GM12878 (cell line): ENCODE results near the gene PNPO. TPM values are rescaled to one million over a fixed set of nuclear protein-coding genes. Genes with fewer than 3 reads are reported as not detected.

ENCODE experiments used
- ATAC-seq: fragments of 200-7000 bp; cut with Tn5 transposase; 3 replicates; pipeline ENCODE4 v1.9.1; 2020; ENCODE audit warnings: mild to moderate bottlenecking, moderate library complexity
- BruUV-seq: library from RNA; stranded (reverse); fragments of 400-500 nt; replicated peaks from 2 replicates; lab custom pipeline; 2021; lab: Mats Ljungman, UMichigan
- CTCF ChIA-PET: fragments of 300-600 bp; sonication (Branson Sonifier 250); formaldehyde crosslinking; extraction: SDS; loops from one replicate; lab custom pipeline; 2021; ENCODE audit warnings: inconsistent platforms; lab: Yijun Ruan, JAX
- POLR2A ChIA-PET: fragments of 350-600 bp; formaldehyde crosslinking; extraction: SDS; loops from one replicate; lab custom pipeline; 2021; ENCODE audit warnings: inconsistent platforms; lab: Charles Lee
- RAD21 ChIA-PET: fragments of 300-600 bp; sonication (Branson Sonifier 250); formaldehyde crosslinking; loops from one replicate; lab custom pipeline; 2023; ENCODE audit warnings: antibody characterized with exemption; ENCODE audit not compliant: unreplicated experiment; lab: Charles Lee
- SMC1A ChIA-PET: fragments of 300-600 bp; sonication (Branson Sonifier 250); formaldehyde crosslinking; loops from one replicate; lab custom pipeline; 2023; ENCODE audit not compliant: unreplicated experiment, uncharacterized antibody; lab: Charles Lee
- DNase-seq: peaks from one replicate; pipeline ENCODE4 v3.0.0-alpha.2; 2011; ENCODE audit warnings: low read depth, low spot score
- FAIRE-seq: peaks from 3 replicates; lab custom pipeline; 2011; peaks lifted over from hg19 to GRCh38; lab: Jason Lieb, UNC
- H2AFZ ChIP-seq: 2 replicates; pipeline ENCODE4 v1.6.0; 2011; ENCODE audit warnings: low read depth, low read length, control low read depth; ENCODE audit not compliant: control insufficient read depth
- H3K27ac ChIP-seq: 2 replicates; pipeline ENCODE4 v1.5.1; 2011; ENCODE audit warnings: control low read depth; ENCODE audit not compliant: control insufficient read depth, insufficient read depth
- H3K27me3 ChIP-seq, 2 experiments: replicated peaks in 1 of 2; 2 replicates each; pipeline versions ENCODE4 v1.6.0 to v1.6.1; 2011; ENCODE audit warnings: low read length in 1 of 2; ENCODE audit not compliant: control insufficient read depth in 2 of 2, insufficient read depth in 2 of 2
- H3K36me3 ChIP-seq, 2 experiments: 2 replicates each; pipeline ENCODE4 v1.5.1; 2011; ENCODE audit warnings: low read length in 1 of 2; ENCODE audit not compliant: control insufficient read depth in 2 of 2, insufficient read depth in 2 of 2
- H3K4me1 ChIP-seq: 2 replicates; pipeline ENCODE4 v1.6.1; 2011; ENCODE audit warnings: mild to moderate bottlenecking, low read length, moderate library complexity, mixed read lengths; ENCODE audit not compliant: control insufficient read depth, insufficient read depth
- H3K4me2 ChIP-seq: 2 replicates; pipeline ENCODE4 v1.6.0; 2011; ENCODE audit warnings: control low read depth; ENCODE audit not compliant: control insufficient read depth, insufficient read depth
- H3K4me3 ChIP-seq: fragments of 200-600 bp; sonication (generic); 2 replicates; pipeline ENCODE4 v1.5.1; 2016
- H3K79me2 ChIP-seq: 2 replicates; pipeline ENCODE4 v1.6.0; 2011; ENCODE audit warnings: low read length; ENCODE audit not compliant: control insufficient read depth, insufficient read depth
- H3K9ac ChIP-seq: 2 replicates; pipeline ENCODE4 v1.8.0; 2011; ENCODE audit warnings: low read length, control low read depth, mixed read lengths; ENCODE audit not compliant: control insufficient read depth, insufficient read depth
- H3K9me3 ChIP-seq: replicated peaks from 3 replicates; pipeline ENCODE4 v1.5.1; 2011; ENCODE audit warnings: mild to moderate bottlenecking, low read length; ENCODE audit not compliant: control insufficient read depth, insufficient read depth
- H4K20me1 ChIP-seq: 2 replicates; pipeline ENCODE4 v1.6.0; 2011; ENCODE audit not compliant: control insufficient read depth, insufficient read depth
- BCL3 ChIP-seq: IDR thresholded peaks from 2 replicates; pipeline ENCODE4 v1.6.1; 2011; ENCODE audit warnings: borderline replicate concordance, low read depth, mild to moderate bottlenecking, moderate library complexity, low read length; ENCODE audit not compliant: insufficient read depth, poor library complexity, severe bottlenecking
- CBX3 ChIP-seq: fragments of 200-600 bp; sonication (generic); IDR thresholded peaks from 2 replicates; pipeline ENCODE4 v1.6.1; 2016; ENCODE audit warnings: low read depth, borderline replicate concordance
- CEBPZ ChIP-seq: fragments of 150-350 bp; IDR thresholded peaks from 2 replicates; pipeline ENCODE4 v1.6.1; 2016; ENCODE audit warnings: low read depth, low read length
- CHD1 ChIP-seq: IDR thresholded peaks from 2 replicates; pipeline ENCODE4 v1.6.1; 2012; ENCODE audit warnings: low read depth, low read length, improper control_type of control experiment
- GABPA ChIP-seq: IDR thresholded peaks from 2 replicates; pipeline ENCODE4 v1.6.1; 2014; ENCODE audit warnings: antibody characterized with exemption, low read depth, mild to moderate bottlenecking, inconsistent platforms
- KAT2A ChIP-seq: conservative IDR thresholded peaks from 2 replicates; pipeline ENCODE4 v1.6.1; 2011; ENCODE audit warnings: low read depth, low read length; ENCODE audit not compliant: control insufficient read depth
- RAD21 ChIP-seq: IDR thresholded peaks from 2 replicates; pipeline ENCODE4 v1.6.1; 2011; ENCODE audit warnings: mild to moderate bottlenecking, low read depth, low read length, moderate library complexity; ENCODE audit not compliant: insufficient read depth
- RCOR1 ChIP-seq: conservative IDR thresholded peaks from 2 replicates; pipeline ENCODE4 v1.6.1; 2012; ENCODE audit warnings: low read depth, low read length, improper control_type of control experiment
- RUNX3 ChIP-seq: IDR thresholded peaks from 2 replicates; pipeline ENCODE4 v1.6.1; 2012; ENCODE audit warnings: low read length, inconsistent platforms
- SMC3 ChIP-seq: IDR thresholded peaks from 2 replicates; pipeline ENCODE4 v1.6.1; 2011; ENCODE audit warnings: low read length, improper control_type of control experiment, borderline replicate concordance
- SREBF2 ChIP-seq: IDR thresholded peaks from 2 replicates; pipeline ENCODE4 v1.6.1; 2012; ENCODE audit warnings: mild to moderate bottlenecking, low read length
- USF2 ChIP-seq: IDR thresholded peaks from 2 replicates; pipeline ENCODE4 v1.6.1; 2011; ENCODE audit warnings: low read depth, low read length, improper control_type of control experiment, borderline replicate concordance
- YY1 ChIP-seq: IDR thresholded peaks from 2 replicates; pipeline ENCODE4 v1.6.1; 2011; ENCODE audit warnings: low read depth, mild to moderate bottlenecking, low read length
- WGBS: methylation state at CpG from one replicate; pipeline ENCODE4 v1.1.6; 2016; ENCODE audit warnings: low lambda C conversion rate; ENCODE audit not compliant: insufficient replicate concordance, insufficient coverage; ENCODE audit errors: missing lambda C conversion rate; 5-methylcytosine and 5-hydroxymethylcytosine counted together
- in situ Hi-C: fragments of 300-500 bp; cut with MboI; formaldehyde crosslinking; loops from 9 replicates; pipeline ENCODE4 v1.14.3; 2018; ENCODE audit warnings: mixed read lengths
- intact Hi-C: fragments of 100-400 bp; cut with micrococcal nuclease; formaldehyde crosslinking; loops from one replicate; pipeline ENCODE4 v1.14.2; 2022; ENCODE audit not compliant: unreplicated experiment
- polyA plus RNA-seq, 11 experiments: library from polyadenylated mRNA; depleted of rRNA in 4 of 11; unstranded in 6 of 11; stranded (reverse) in 5 of 11; fragments of >200 nt; fragmentation: Nextera tagmentation in 4 of 11; fragmentation: Illumina TruSeq in 1 of 11; extraction: Ambion mirVana in 4 of 11; extraction: Trizol in 1 of 11; gene quantifications; 1 replicate in 1 of 11; 2 replicates in 10 of 11; pipeline versions ENCODE4 v1.2.1 to v1.2.3, GENCODE V29; 2011 to 2016; ENCODE audit warnings: inconsistent platforms in 2 of 11, missing spikeins in 2 of 11, low read depth in 1 of 11
- total RNA-seq, 4 experiments: library from RNA; depleted of rRNA in 3 of 4; stranded (reverse); fragments of >200 nt in 3 of 4; fragmentation: Illumina TruSeq in 1 of 4; extraction: Trizol in 1 of 4; gene quantifications; 2 replicates each; pipeline versions ENCODE4 v1.2.1 to v1.2.3, GENCODE V29; 2013 to 2021
- TF ChIP-seq, protein P1 (sequence below): fragments of 450-650 bp; IDR thresholded peaks from 2 replicates; pipeline ENCODE4 v1.6.1; 2017; ENCODE audit warnings: borderline replicate concordance

PNPO gene
- total and polyA plus RNA-seq, 10 of the 15 experiments (the other 5 are each of a cell fraction or from before 2014, with no cell fraction given) = 13.9 to 52.6 (median 37.3) TPM

GRCh38 chr17:47978324-47978723 is 37.0 kb downstream of the PNPO start:
- BruUV-seq = no TSS peak
- ChIA-PET CTCF (interaction anchor here (0.7 to 12.3 kb wide), 33 partner anchors 8 to 809 kb away, joined by 3 to 454 read pairs (median 5); partner anchors contain the start of genes CDK5RAP3, PNPO and SCRN2), POLR2A (interaction anchor here (0.6 to 1.7 kb wide), 3 partner anchors 39 to 75 kb away, joined by 3 to 8 read pairs (median 7); no protein-coding TSS in a partner anchor), RAD21 (interaction anchor here (0.9 to 5.0 kb wide), 13 partner anchors 9 to 135 kb away, joined by 3 to 107 read pairs (median 5); no protein-coding TSS in a partner anchor), SMC1A (interaction anchor here (0.6 to 17.2 kb wide), 11 partner anchors 11 to 137 kb away, joined by 3 to 332 read pairs (median 5); partner anchors contain the start of gene SCRN2)
- in situ Hi-C loops (no loop called here), intact Hi-C loops (loop anchor here (1.0 kb wide), 1 partner anchor 40 kb away; no protein-coding TSS in a partner anchor)
- DNase-seq (no peak), ATAC-seq (peak; percentile 98), FAIRE-seq (peak; percentile 54)
- H2AFZ ChIP-seq = no peak overlapping the region
- no peaks in the 10 kb centered on the region for H3K79me2 ChIP-seq
- H3K4me2 ChIP-seq = no peak overlapping the region
- H3K36me3 ChIP-seq = peaks cover 31 to 58% of the 10 kb centered on the region in 2 experiments
- H3K4me1 ChIP-seq = no peaks in the 10 kb centered on the region; the same call in 1 of the 2 replicates
- H3K9me3 ChIP-seq = no peaks in the 10 kb centered on the region
- H4K20me1 ChIP-seq = no peaks in the 10 kb centered on the region
- no peaks in the 10 kb centered on the region for H3K27me3 ChIP-seq
- no peak overlapping the region for H3K4me3 ChIP-seq
- H3K9ac ChIP-seq = no peak overlapping the region
- WGBS = 9% methylated on average over 7 of the region's 7 CpGs
- no peak overlapping the region for H3K27ac ChIP-seq
- TF ChIP-seq RCOR1 (no peak), GABPA (no peak), SMC3 (peak; percentile 90), USF2 (no peak), CHD1 (no peak), CBX3 (no peak), YY1 (peak; percentile 53; the same call in 1 of the 2 replicates), SREBF2 (no peak), RAD21 (peak; percentile 86), KAT2A (no peak), CEBPZ (no peak), BCL3 (no peak), RUNX3 (peak; percentile 49)
- TF ChIP-seq, protein P1, sequence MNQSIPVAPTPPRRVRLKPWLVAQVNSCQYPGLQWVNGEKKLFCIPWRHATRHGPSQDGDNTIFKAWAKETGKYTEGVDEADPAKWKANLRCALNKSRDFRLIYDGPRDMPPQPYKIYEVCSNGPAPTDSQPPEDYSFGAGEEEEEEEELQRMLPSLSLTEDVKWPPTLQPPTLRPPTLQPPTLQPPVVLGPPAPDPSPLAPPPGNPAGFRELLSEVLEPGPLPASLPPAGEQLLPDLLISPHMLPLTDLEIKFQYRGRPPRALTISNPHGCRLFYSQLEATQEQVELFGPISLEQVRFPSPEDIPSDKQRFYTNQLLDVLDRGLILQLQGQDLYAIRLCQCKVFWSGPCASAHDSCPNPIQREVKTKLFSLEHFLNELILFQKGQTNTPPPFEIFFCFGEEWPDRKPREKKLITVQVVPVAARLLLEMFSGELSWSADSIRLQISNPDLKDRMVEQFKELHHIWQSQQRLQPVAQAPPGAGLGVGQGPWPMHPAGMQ = no peak
